GM21447 (cell line): ENCODE results near the gene LEKR1.

Source experiments
- ATAC-seq: cut with Tn5 transposase; IDR thresholded peaks from one replicate; pipeline ENCODE4 v1.9.1; 2021; ENCODE audit not compliant: unreplicated experiment

The LEKR1 gene

GRCh38 chr3:157051591-157051990, 225.4 kb downstream of the LEKR1 start:
- no peak for ATAC-seq

- no peak for ATAC-seq
Observed at GRCh38 chr3:157056035-157056434, 229.9 kb downstream of the LEKR1 start.

- no peak for ATAC-seq
Observed at GRCh38 chr3:157058392-157059071, 232.4 kb downstream of the LEKR1 start.

- ATAC-seq, result no peak
Observed at GRCh38 chr3:157059181-157059580, 233.0 kb downstream of the LEKR1 start.

- peak; percentile 46 for ATAC-seq
Observed at GRCh38 chr3:157059661-157060060, 233.5 kb downstream of the LEKR1 start.

- no peak for ATAC-seq
Observed at GRCh38 chr3:157061265-157061664, 235.1 kb downstream of the LEKR1 start.

- ATAC-seq, result no peak
Observed at GRCh38 chr3:157063469-157063868, 237.3 kb downstream of the LEKR1 start.

- ATAC-seq, result peak; percentile 13
Observed at GRCh38 chr3:157063926-157064325, 237.8 kb downstream of the LEKR1 start.

GRCh38 chr3:157064402-157064801, 238.2 kb downstream of the LEKR1 start:
- peak; percentile 87 for ATAC-seq

- no peak for ATAC-seq
Observed at GRCh38 chr3:157065201-157065600, 239.0 kb downstream of the LEKR1 start.

GRCh38 chr3:157066335-157067098, 240.4 kb downstream of the LEKR1 start:
- no peak for ATAC-seq

- peak; percentile 43 for ATAC-seq
Observed at GRCh38 chr3:157067114-157067513, 241.0 kb downstream of the LEKR1 start.

- no peak for ATAC-seq
Observed at GRCh38 chr3:157069406-157069805, 243.3 kb downstream of the LEKR1 start.

GRCh38 chr3:157069846-157070677, 243.9 kb downstream of the LEKR1 start:
- ATAC-seq, result no peak

GRCh38 chr3:157070678-157070999, 244.5 kb downstream of the LEKR1 start:
- no peak for ATAC-seq

- ATAC-seq, result no peak
Observed at GRCh38 chr3:157071744-157072525, 245.8 kb downstream of the LEKR1 start.

- no peak for ATAC-seq
Observed at GRCh38 chr3:157073810-157074209, 247.7 kb downstream of the LEKR1 start.

- no peak for ATAC-seq
Observed at GRCh38 chr3:157074490-157074889, 248.3 kb downstream of the LEKR1 start.

GRCh38 chr3:157074981-157075380, 248.8 kb downstream of the LEKR1 start:
- no peak for ATAC-seq

GRCh38 chr3:157075693-157076420, 249.7 kb downstream of the LEKR1 start:
- ATAC-seq, result no peak
